ENCODE data around the gene BRD8.
A peak's percentile ranks its signal among the peaks of the same experiment; 100 is the strongest.
"Not testable (repeated sequence)": the region's sequence is repeated elsewhere in the genome, so short reads cannot be mapped to it uniquely, and the experiment has no call there.

The BRD8 gene

DNA sequence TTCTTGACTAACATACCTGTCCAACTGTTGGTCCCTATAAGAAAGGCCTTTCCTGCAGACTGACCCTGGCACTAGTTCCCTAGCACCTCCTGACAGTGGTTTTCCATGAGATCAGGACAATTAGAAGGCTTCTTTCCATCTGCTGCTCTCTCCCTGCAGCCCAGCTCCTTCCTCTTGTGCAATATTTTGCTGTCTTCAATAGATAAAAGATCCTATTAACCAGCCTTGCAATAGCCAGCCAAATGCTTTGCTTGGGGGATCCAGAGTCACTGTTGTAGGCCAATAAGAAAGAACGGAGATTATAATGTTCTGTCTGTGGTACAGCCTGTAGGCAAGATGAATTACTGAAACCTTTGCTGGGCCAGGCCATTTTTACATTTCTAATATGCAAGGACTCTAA is 20.8 kb downstream of the BRD8 start:
- no peak for DNase-seq (ENCODE audit: low spot score)

DNA sequence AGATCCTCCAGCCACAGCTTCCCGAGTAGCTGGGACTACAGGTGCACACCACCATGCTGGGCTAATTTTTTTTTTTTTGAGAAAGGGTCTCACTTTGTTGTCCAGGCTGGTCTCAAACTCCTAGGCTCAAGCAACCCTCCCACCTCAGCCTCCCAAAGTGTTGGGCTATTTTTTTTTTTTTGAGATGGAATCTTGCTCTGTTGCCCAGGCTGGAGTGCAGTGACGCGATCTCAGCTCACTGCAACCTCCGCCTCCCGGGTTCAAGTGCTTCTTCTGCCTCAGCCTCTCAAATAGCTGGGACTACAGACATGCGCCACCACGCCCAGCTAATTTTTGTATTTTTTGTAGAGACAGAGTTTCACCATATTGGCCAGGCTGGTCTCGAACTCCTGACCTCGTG is 22.5 kb downstream of the BRD8 start:
- DNase-seq (ENCODE audit: low spot score): not testable (repeated sequence)

DNA sequence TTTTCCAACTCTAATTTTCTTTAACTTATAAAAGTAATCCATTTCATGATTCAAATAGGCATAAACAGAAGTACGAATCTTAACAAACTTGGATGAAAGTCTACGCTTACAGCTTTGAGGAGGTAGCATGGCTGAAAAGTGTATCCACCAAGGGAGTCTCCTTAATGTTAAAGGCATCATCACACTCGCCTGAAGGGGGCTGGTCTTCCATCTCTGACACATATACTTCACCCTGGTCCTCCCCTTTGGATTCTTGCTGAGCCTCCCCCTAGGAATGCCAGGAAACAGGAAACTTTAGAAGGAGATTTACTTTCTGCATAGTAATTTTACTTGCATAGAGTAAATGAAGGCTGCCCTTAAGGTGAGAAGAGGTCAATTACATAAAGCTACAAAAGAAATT is 28.9 kb downstream of the BRD8 start:
- DNase-seq (ENCODE audit: low spot score): no peak

DNA sequence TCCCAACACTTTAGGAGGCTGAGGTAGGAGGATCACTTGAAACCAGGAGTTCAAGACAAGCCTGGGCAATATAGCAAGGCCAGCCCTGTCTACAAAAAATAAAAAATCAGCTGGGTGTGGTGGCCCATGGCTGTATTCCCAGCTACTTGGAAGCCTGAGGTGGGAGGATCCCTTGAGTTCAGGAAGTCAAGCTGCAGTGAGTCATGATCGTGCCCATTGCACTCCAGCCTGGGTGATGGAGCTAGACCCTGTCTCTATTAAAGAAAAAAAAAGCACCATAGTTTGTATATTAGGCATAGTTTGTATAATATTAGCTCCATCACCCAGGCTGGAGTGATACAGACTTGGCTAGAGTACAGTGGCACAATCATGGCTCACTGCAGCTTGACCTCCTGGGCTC is 29.6 kb downstream of the BRD8 start:
- DNase-seq (ENCODE audit: low spot score): peak; percentile 44

DNA sequence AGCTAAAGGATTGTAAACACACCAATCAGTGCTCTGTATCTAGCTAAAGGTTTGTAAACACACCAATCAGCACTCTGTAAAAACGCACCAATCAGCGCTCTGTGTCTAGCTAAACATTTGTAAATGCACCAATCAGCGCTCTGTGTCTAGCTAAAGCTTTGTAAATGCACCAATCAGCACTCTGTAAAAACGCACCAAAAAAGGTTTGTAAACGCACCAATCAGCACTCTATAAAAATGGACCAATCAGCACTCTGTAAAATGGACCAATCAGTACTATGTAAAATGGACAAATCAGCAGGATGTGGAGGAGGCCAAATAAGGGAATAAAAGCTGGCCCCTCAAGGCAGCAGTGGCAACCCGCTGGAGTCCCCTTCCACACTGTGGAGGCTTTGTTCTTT is 34.9 kb downstream of the BRD8 start:
- DNase-seq (ENCODE audit: low spot score): not testable (repeated sequence)

DNA sequence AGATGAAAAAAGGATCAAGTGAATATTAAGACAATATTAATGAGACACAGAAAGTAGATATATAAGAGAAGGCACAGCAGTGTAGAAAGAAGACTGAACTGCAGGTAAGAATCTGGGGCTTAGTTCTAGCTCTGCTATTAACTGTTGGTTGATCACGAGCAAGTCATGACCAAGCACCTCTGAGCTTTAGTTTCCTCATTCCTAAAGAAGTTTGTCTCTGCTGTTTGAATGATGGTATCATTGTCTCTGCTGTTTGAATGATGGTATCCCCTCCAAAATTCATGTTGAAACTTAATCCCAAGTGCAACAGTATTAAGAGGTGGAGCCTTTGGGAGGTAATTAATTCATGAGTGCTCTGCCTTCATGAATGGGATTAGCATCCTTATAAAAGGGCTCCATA is 36.7 kb downstream of the BRD8 start:
- no peak for DNase-seq (ENCODE audit: low spot score)

DNA sequence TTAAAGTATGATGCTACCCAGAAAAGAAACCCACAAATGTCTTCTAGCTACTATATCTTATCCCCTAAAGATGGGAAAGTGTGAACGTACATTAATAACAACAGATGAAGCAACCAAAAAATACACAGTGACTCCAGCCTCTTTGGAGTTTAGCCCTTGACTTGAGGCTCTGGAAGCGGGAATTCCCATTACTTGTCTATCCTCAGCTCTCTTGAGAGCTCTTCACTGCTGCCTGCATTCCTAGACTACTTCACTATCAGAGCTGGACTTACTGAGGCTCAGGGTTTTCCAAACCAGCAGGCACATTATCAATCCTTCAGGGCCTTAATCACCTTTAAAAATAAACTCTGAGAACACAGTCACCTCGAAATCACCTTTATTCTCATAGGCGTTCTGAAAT is 38.2 kb downstream of the BRD8 start:
- DNase-seq (ENCODE audit: low spot score): no peak

DNA sequence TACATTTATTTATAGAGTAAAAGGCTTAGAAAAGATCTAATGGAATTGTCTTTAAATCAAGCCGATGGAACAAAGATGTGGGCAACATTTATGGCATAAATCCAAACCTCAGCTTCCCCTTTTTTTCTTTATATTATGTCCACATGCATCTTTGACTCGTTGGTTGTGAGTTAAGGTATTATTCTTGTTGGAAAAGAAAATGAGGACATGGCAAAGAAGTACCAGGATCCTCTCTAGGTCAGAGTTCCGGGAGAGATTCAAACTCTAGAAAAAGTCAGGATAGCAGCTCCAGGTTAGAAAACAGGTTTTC is 38.7 kb downstream of the BRD8 start:
- no peak for DNase-seq (ENCODE audit: low spot score)

DNA sequence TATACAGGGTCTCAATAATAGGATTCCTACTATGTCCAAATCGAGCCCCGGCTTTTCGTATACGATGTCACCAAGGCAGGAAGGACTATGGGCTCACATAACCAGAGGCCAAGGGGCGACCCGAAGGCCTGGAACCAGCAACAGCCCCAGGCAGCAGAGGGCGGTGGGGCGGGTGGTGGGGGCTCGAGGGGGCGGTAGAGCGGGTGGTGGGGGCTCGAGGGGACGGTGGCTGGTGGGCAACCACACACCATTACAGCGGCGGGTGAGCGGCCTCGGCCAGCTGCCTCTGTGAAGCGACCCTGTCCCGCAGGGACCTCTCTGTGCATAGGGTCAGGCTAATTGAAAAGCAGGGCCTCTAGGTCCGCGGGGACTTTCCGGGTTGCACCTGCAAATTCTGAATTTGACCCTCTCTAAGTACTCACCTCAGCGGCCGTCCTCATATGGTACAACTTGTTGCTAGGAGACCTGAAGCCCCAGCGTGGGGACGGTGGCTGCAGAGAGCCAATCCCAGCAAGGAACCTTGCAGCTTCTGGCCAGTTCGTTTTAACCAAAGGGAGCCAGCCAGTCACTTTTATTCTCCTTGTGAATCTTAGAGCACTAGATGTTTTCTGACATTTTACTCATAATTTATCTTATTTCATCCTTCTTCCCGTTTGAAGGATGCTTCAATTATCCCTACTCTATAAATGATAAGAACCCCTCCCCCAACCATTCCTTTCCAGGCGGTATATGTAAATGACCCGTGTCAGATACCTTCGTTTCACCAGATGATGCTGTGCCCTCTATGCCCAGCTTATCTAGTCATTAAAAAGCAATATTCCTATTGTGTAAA is 39.3 kb downstream of the BRD8 start, which contains the start of gene NME5:
Gene NME5 (minus strand): TSS at position 480 of the 832 bp plus-strand sequence. CDS start 648 bp downstream, outside the sequence.
- DNase-seq (ENCODE audit: low spot score): peak; percentile 69

DNA sequence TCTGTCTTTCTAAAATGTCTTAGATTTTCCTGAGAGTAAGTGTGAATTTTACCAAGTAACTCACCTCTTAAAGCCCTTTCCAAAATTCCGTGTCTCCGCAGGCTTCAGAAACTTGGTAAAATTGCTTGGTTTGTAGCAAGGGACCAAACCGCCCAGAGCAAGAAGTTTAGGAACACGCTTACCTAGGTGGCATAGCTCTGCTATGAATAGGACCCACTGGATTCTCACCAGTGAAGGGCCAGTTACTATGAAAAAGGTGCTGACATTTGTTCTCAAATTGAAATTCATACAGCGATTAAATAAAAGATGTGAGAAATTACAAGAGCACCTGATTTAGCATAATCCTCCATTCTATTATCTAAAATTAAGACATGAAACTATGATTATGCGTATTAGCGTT is 45.9 kb downstream of the BRD8 start:
- DNase-seq (ENCODE audit: low spot score): no peak

DNA sequence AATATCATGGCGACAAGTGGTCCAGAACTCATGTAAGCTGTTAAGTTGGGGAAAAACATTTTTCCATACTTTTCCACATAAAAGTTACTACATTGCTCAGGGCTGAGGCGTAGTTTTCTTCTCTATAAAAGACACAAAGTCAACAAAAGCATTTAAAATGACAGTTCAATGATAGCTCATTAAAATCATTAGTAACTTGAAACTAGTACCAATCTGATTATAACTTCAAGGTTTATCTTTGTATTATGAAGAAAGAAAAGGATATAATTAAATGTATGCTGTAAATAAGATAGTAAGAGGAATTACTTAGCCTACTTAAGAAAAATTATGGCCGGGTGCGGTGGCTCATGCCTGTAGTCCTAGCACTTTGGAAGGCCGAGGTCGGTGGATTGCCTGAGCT is 49.1 kb downstream of the BRD8 start:
- no peak for DNase-seq (ENCODE audit: low spot score)

DNA sequence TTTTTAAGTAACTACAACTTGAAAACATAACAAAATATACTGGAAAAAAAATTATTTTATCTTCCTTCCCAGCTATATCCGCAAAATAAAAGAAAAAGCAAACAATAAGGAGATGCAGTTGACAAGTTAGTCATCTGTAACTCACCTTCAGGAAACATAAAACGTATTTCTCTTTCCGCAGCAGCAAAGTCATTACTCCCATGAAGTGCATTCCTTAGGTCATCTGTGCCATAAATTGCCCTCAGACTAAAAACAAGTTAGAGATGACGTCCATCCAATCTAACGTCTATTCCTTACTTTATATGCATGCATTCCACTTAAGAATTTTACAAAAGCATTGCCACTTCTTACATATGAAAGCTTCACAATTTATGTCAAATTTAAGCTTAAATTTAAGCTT is 50.1 kb downstream of the BRD8 start:
- no peak for DNase-seq (ENCODE audit: low spot score)

DNA sequence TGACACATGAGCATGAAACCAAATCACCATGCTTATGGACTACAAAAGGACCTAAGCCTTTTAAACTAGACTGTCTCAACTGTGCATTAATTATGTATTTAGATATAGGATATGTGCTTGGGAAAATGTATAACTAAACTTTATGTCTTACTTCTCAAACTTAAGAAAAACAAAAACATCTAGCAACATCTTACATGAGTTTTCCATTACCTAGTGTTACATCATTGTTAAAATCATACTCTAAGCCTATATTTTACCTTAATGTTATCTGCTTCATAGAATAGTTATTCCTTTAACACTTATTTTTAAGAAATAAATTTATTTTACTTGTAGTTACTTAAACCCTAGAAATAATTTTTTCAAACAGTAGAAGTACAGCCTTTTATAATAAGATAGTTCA is 63.2 kb downstream of the BRD8 start:
- no peak for DNase-seq (ENCODE audit: low spot score)

DNA sequence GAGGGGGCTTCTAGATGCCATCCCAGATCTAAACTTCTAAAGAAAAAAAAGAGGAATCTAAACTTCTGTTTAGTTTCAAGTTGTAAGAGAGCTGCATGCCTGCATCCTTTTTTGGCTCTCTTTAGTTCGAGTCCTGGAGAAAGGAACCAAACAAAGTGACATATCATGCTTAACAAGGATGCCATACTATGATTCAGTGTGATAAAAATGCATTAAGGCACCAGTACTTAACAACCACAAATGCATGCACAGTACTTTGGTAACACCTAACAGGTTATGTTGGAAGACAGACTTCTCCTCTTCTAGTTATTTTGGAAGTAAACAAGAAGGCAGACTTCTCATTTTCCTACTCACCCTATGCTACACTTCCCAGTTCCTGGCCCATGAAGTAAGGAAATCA is 66.5 kb downstream of the BRD8 start:
- DNase-seq (ENCODE audit: low spot score): no peak

DNA sequence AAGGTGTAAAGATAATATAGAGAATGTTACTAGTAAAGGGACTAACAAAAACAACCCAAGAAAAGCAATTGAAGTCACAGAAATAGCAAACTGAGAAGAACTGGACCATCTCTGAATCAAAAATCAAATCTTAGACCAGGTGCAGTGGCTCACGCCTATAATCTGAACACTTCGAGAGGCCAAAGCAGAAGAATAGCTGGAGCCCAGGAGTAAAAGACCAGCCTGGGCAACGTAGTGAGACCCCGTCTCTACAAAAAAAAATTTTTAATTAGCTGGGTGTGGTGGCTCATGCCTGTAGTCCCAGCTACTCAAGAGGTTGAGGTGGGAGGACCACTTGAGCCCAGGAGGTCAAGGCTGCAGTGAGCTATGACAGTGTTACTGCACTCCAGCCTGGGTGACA is 67.2 kb downstream of the BRD8 start:
- no peak for DNase-seq (ENCODE audit: low spot score)

DNA sequence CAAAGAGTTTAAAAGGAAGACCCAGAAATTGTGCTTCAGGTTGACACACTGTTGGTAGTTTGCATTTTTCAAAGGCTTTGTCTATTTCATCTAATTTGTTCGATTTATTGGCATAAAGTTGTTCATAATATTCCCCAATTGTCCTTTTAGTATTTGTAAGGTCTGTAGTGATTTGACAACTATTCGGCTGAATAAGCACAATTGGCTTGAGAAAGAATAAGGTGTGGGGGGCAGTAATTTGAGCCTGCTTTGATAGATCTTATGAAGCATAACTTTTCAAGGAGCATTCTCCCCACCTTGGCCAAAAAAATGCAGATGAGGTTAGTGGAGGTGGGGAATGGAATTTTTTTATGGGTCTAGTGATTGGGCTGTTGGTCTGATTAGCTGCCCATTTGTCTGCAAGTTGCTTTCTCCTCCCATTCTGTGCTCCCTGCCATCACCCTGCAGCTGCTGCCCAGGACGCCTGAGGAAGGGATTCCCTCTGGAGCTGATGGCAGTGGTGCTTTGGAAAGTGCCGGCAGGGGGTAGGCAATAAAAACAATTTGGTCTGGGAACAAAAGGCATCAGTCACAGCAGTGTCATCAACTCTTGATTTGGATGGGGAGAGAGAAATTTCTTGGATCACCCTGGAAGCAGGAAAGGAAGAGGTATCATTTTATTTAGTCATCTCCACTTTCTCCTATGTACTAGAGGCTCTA is 68.0 kb downstream of the BRD8 start:
- DNase-seq (ENCODE audit: low spot score): no peak

DNA sequence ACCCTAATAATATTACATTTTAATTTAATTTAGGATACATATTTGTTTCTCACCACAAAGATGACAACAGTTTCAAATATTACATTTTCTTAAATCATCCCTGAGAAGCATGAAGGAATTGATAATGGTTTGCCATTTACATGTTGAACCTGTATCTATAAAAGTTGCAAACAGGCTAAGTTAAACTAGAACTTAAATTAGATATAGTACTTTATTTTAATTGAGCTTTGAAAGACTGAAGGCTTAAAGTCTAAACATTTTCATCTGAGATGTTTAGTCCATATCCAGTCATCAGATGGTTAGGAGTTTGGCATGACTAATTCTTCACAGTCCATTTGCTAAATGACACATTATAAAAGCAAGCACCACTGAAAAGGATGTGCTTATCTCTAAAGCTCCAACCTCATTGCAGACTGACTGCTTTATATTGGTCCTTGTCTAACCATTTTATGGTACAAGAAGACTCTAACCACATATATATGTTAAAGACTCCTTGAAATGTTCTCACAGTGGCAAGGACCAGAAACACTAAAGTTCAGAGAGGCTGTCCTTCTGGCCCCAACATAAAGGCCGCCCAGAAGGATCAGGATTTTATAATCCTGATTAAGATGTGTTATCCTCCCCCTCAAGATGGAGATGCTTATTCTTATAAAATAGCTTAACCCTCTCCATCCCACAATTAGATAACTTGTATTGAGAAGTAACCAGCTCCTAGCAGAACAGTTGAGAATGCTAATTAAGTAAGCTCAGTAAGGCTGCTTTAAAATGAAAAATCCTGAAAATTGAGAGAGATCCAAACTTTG is 68.8 kb downstream of the BRD8 start:
- DNase-seq (ENCODE audit: low spot score): no peak

DNA sequence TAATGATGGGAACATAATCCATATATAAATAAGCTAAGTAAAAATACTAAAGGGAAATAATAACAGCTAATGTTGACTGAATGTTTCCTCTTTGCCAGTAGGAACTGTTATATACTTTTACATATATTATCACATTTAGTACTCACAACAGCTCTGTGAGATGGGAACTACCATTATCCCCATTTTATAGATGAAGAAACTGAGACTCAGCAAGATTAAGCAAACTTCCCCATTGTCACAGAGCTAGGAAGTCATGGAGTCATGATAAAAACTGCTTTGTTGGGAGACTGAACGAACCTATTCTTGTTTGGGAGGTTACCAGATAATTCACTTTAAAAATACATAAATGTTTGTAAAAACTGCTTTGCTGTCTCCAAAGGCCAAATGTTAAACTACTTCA is 71.2 kb downstream of the BRD8 start:
- DNase-seq (ENCODE audit: low spot score): no peak

DNA sequence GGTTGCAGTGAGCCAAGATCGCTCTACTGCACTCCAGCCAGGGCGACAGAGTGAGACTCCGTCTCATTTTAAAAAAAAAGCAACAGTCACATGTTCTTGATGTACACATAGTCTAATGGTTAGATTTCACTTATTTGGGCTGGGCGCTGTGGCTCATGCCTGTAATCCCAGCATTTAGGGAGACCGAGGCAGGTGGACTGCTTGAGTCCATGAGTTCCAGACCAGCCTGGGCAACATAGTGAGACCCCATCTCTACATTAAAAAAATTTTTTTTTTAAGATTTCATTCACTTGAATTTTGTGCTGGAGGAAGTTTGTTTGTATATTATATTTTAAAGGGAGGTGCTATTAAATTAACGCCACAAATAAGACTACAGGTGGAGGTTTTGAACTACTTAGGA is 72.7 kb downstream of the BRD8 start:
- DNase-seq (ENCODE audit: low spot score): no peak

DNA sequence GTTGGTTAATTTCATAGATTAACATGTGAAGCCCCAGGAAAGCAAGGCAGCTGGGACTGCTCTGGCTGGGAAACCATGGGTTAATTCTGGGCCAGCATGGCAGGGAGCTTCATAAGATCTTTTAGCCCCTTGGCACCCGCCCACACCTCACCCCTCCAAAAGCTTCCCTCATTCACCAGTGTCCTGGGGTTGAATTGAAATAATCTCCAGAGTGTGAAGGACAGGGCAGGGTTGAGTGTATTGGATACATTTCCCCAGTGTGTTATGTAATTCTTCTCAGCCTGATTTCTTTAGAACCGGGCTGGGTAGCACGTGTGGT is 75.2 kb downstream of the BRD8 start:
- DNase-seq (ENCODE audit: low spot score): no peak

DNA sequence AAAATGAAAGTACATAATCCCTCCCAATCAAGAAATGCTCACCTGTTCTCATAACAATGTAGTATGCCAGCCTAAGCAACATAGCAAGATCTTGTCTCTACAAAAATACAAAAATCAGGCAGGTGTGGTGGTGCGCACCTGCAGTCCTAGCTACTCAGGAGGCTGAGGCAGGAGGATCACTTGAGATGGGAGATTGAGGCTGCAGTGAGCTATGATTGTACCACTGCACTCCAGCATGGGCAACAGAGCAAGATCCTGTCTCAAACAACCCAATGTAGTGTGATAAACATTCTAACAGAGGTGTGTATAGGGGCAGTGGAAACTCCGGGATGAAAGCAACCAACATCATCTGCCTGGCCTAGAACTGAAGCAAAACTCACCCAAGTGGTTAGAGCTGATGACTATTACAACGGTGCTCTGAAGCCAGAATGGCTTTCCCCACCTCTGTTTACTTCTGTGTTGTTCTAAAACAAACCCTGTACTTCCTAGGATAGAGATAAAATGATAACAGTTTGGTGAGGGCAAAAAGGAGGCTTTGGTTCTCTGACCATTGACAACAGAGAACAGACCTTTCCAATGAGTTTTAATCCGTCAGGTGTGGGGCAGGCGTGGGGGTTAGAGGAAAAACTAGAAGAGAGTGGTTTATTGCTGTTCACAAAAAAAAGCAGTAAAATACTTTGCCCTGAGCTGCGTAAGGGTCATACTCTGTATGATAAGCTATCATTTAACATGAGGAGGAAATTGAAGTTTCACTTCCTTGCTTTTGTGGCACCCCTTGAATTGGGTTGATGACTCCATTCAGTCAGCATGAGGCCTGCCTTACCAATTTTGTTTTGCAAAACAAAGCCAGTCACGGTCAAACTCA is 75.7 kb downstream of the BRD8 start:
- no peak for DNase-seq (ENCODE audit: low spot score)
